HCT116 (cell line): ENCODE measurements around the gene DPH6.

Experiments
- CEBPB ChIP-seq: IDR thresholded peaks from 2 replicates; pipeline ENCODE4 v1.6.1; 2012; ENCODE audit warnings: low read depth
- CTCF ChIP-seq, 3 experiments: fragments of 200-600 bp in 1 of 3; sonication (generic) in 1 of 3; IDR thresholded peaks in 2 of 3; conservative IDR thresholded peaks in 1 of 3; 2 replicates each; pipeline ENCODE4 v1.5.1; 2012 to 2017; ENCODE audit warnings: low read depth in 2 of 3, low read length in 2 of 3, antibody characterized with exemption in 1 of 3, borderline replicate concordance in 1 of 3, control low read depth in 1 of 3, mild to moderate bottlenecking in 1 of 3, mixed read lengths in 1 of 3, mixed run types in 1 of 3, moderate library complexity in 1 of 3; ENCODE audit not compliant: insufficient read depth in 1 of 3
- POLR2AphosphoS5 ChIP-seq: IDR thresholded peaks from 2 replicates; pipeline ENCODE4 v1.6.1; 2011; ENCODE audit warnings: mild to moderate bottlenecking, low read depth, low read length, moderate library complexity
- ZNF274 ChIP-seq: fragments of 200-500 bp; sonication (Bioruptor generic); IDR thresholded peaks from 2 replicates; pipeline ENCODE4 v1.6.1; 2014; ENCODE audit warnings: mild to moderate bottlenecking, low read depth, low read length, inconsistent platforms

- no peak for TF ChIP-seq ZNF274
- no peak for TF ChIP-seq POLR2AphosphoS5
- no peak for TF ChIP-seq CTCF (IDR thresholded peaks at IDR 0.05 in 2 of 3, conservative IDR thresholded peaks at IDR 0.05 in 1 of 3; ENCODE audit: borderline replicate concordance in 1 of 3, insufficient read depth in 1 of 3, low read depth in 2 of 3, low read length in 2 of 3)
- TF ChIP-seq CEBPB = no peak
Measured at GRCh38 chr15:35555244-35555643, 9.3 kb upstream of the DPH6 start.
